ENCODE measurements around the gene CACNB4. TPM values are rescaled to one million over a fixed set of nuclear protein-coding genes. Genes with fewer than 3 reads are reported as not detected.

Gene CACNB4
- total RNA-seq, 2 experiments from 2014 or later = 0.06 to 0.76 TPM

- no peak overlapping the region for H3K4me3 ChIP-seq (ENCODE audit: low read depth, low read length, poor library complexity, severe bottlenecking)
- H3K27ac ChIP-seq (ENCODE audit: low read depth, low read length, poor library complexity, severe bottlenecking) = no peak overlapping the region
- no peak overlapping the region for H3K4me2 ChIP-seq (ENCODE audit: low read length)
- CTCF ChIA-PET (ENCODE audit: unreplicated experiment) = no interaction called here
- intact Hi-C loops (cut with micrococcal nuclease; ENCODE audit: unreplicated experiment) = no loop called here
- H3K9me2 ChIP-seq (ENCODE audit: insufficient read depth, low read length) = no peaks in the 10 kb centered on the region
- no TSS peak for BruUV-seq (replicated peaks)
- no peak overlapping the region for H2AFZ ChIP-seq (ENCODE audit: low read length)
- H3K9me3 ChIP-seq (ENCODE audit: low read length) = no peaks in the 10 kb centered on the region
- no peaks in the 10 kb centered on the region for H3K79me2 ChIP-seq (ENCODE audit: insufficient read depth, low read depth, low read length)
- no peaks in the 10 kb centered on the region for H3K36me3 ChIP-seq (ENCODE audit: insufficient read depth, low read length)
- no peaks in the 10 kb centered on the region for H3K4me1 ChIP-seq (ENCODE audit: insufficient read depth, low read length, poor library complexity, severe bottlenecking)
- no peak for DNase-seq (ENCODE audit: low spot score)
- POLR2A ChIA-PET = no interaction called here
- TF ChIP-seq, protein P1, sequence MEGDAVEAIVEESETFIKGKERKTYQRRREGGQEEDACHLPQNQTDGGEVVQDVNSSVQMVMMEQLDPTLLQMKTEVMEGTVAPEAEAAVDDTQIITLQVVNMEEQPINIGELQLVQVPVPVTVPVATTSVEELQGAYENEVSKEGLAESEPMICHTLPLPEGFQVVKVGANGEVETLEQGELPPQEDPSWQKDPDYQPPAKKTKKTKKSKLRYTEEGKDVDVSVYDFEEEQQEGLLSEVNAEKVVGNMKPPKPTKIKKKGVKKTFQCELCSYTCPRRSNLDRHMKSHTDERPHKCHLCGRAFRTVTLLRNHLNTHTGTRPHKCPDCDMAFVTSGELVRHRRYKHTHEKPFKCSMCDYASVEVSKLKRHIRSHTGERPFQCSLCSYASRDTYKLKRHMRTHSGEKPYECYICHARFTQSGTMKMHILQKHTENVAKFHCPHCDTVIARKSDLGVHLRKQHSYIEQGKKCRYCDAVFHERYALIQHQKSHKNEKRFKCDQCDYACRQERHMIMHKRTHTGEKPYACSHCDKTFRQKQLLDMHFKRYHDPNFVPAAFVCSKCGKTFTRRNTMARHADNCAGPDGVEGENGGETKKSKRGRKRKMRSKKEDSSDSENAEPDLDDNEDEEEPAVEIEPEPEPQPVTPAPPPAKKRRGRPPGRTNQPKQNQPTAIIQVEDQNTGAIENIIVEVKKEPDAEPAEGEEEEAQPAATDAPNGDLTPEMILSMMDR (conservative IDR thresholded peaks at IDR 0.05; ENCODE audit: low read length) = no peak
- TF ChIP-seq EZH2phosphoT487 (IDR thresholded peaks at IDR 0.05; ENCODE audit: borderline replicate concordance, low read depth, low read length) = no peak
- no peaks in the 10 kb centered on the region for H4K20me1 ChIP-seq (ENCODE audit: insufficient read depth, low read length)
Measured at GRCh38 chr2:151976945-151977353, 121.9 kb downstream of the CACNB4 start.

GRCh38 chr2:151975460-151976414 is 123.1 kb downstream of the CACNB4 start:
- Histone ChIP-seq H3K9me2 (ENCODE audit: insufficient read depth, low read length) (no peaks in the 10 kb centered on the region), H3K27ac (ENCODE audit: low read depth, low read length, poor library complexity, severe bottlenecking) (no peak overlapping the region), H3K79me2 (ENCODE audit: insufficient read depth, low read depth, low read length) (no peaks in the 10 kb centered on the region), H4K20me1 (ENCODE audit: insufficient read depth, low read length) (no peaks in the 10 kb centered on the region), H3K4me1 (ENCODE audit: insufficient read depth, low read length, poor library complexity, severe bottlenecking) (no peaks in the 10 kb centered on the region), H3K4me2 (ENCODE audit: low read length) (no peak overlapping the region), H2AFZ (ENCODE audit: low read length) (no peak overlapping the region), H3K36me3 (ENCODE audit: insufficient read depth, low read length) (no peaks in the 10 kb centered on the region), H3K4me3 (ENCODE audit: low read depth, low read length, poor library complexity, severe bottlenecking) (no peak overlapping the region), H3K9me3 (ENCODE audit: low read length) (no peaks in the 10 kb centered on the region)
- ChIA-PET POLR2A (no interaction called here), CTCF (ENCODE audit: unreplicated experiment) (no interaction called here)
- DNase-seq (ENCODE audit: low spot score) = no peak
- intact Hi-C loops (cut with micrococcal nuclease; ENCODE audit: unreplicated experiment) = no loop called here
- BruUV-seq (replicated peaks) = no TSS peak
- no peak for TF ChIP-seq EZH2phosphoT487 (IDR thresholded peaks at IDR 0.05; ENCODE audit: borderline replicate concordance, low read depth, low read length)
- TF ChIP-seq, protein P1 (conservative IDR thresholded peaks at IDR 0.05; ENCODE audit: low read length) = no peak

DNA sequence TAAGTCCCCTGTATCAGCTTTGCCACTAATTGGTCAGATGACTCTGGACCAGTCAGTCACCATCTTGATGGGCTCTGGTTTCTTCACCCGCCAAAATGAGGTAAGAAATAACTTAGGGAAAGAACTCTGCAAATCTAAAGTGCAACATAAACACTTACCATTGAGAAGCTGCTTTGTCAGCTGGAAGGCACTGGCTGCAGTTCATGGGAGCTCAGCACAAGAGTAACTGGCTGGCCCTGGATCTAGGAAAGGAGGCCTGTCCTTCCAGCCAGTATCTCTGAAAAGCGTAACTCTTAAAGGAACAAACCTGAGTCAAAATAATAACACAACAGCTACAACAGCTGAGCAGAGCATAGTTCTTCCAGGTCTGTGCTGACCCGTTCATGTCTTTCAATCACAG is 123.9 kb downstream of the CACNB4 start:
- Histone ChIP-seq H2AFZ (ENCODE audit: low read length) (no peak overlapping the region), H3K79me2 (ENCODE audit: insufficient read depth, low read depth, low read length) (no peaks in the 10 kb centered on the region), H3K4me3 (ENCODE audit: low read depth, low read length, poor library complexity, severe bottlenecking) (no peak overlapping the region), H3K4me1 (ENCODE audit: insufficient read depth, low read length, poor library complexity, severe bottlenecking) (no peaks in the 10 kb centered on the region), H3K9me2 (ENCODE audit: insufficient read depth, low read length) (no peaks in the 10 kb centered on the region), H4K20me1 (ENCODE audit: insufficient read depth, low read length) (no peaks in the 10 kb centered on the region), H3K4me2 (ENCODE audit: low read length) (no peak overlapping the region), H3K9me3 (ENCODE audit: low read length) (no peaks in the 10 kb centered on the region), H3K36me3 (ENCODE audit: insufficient read depth, low read length) (no peaks in the 10 kb centered on the region), H3K27ac (ENCODE audit: low read depth, low read length, poor library complexity, severe bottlenecking) (no peak overlapping the region)
- CTCF ChIA-PET (ENCODE audit: unreplicated experiment) = interaction anchor here (0.6 kb wide), 1 partner anchor 480 kb away, joined by 3 read pairs; no protein-coding TSS in a partner anchor
- DNase-seq (ENCODE audit: low spot score) = no peak
- TF ChIP-seq, protein P1 (conservative IDR thresholded peaks at IDR 0.05; ENCODE audit: low read length) = no peak
- TF ChIP-seq EZH2phosphoT487 (IDR thresholded peaks at IDR 0.05; ENCODE audit: borderline replicate concordance, low read depth, low read length) = no peak
- no TSS peak for BruUV-seq (replicated peaks)
- intact Hi-C loops (cut with micrococcal nuclease; ENCODE audit: unreplicated experiment) = no loop called here
- POLR2A ChIA-PET = interaction anchor here (0.6 kb wide), 2 partner anchors 97 to 593 kb away, joined by 4 to 6 read pairs; no protein-coding TSS in a partner anchor

Data from OCI-LY7 (cell line).